HG02885 (cell line): ENCODE data around the gene MMS19.
"Not testable (repeated sequence)": the region's sequence is repeated elsewhere in the genome, so short reads cannot be mapped to it uniquely, and the experiment has no call there.

Experiments used
- ATAC-seq: cut with Tn5 transposase; IDR thresholded peaks from one replicate; pipeline ENCODE4 v1.9.1; 2021; ENCODE audit warnings: mild to moderate bottlenecking; ENCODE audit not compliant: unreplicated experiment, poor library complexity

MMS19 gene

GRCh38 chr10:97434055-97434454 lies 64.2 kb downstream of the MMS19 start:
- no peak for ATAC-seq

- ATAC-seq = no peak
These were observed 69.6 kb downstream of the MMS19 start for GRCh38 chr10:97428572-97428981.

GRCh38 chr10:97427571-97428179 lies 70.5 kb downstream of the MMS19 start:
- no peak for ATAC-seq

- no peak for ATAC-seq
These were observed 71.2 kb downstream of the MMS19 start for GRCh38 chr10:97426776-97427570.

GRCh38 chr10:97425964-97426775 lies 72.1 kb downstream of the MMS19 start, which contains the start of gene PGAM1:
TSS of gene PGAM1 (plus strand) at chr10:97426191. CDS start at chr10:97426308, 117 bp downstream.
- ATAC-seq = peak; percentile 82

- ATAC-seq = not testable (repeated sequence)
These were observed 74.5 kb downstream of the MMS19 start for GRCh38 chr10:97423757-97424098.

- ATAC-seq = no peak
These were observed 81.7 kb downstream of the MMS19 start for GRCh38 chr10:97416565-97416964.

GRCh38 chr10:97412891-97413304 lies 85.3 kb downstream of the MMS19 start:
- no peak for ATAC-seq

- ATAC-seq = no peak
These were observed 86.8 kb downstream of the MMS19 start for GRCh38 chr10:97411406-97411805.

GRCh38 chr10:97408496-97408992 lies 89.7 kb downstream of the MMS19 start:
- no peak for ATAC-seq
